H7 (cell line): ENCODE measurements around the gene GPC5. TPM values are rescaled to one million over a fixed set of nuclear protein-coding genes. Genes with fewer than 3 reads are reported as not detected.

Source experiments
- DNase-seq: peaks from one replicate; pipeline ENCODE4 v3.0.0; 2012
- H3K27me3 ChIP-seq: 2 replicates; pipeline ENCODE4 v1.6.0; 2011; ENCODE audit warnings: mild to moderate bottlenecking, low read length; ENCODE audit not compliant: control insufficient read depth, insufficient read depth
- H3K36me3 ChIP-seq: replicated peaks from 2 replicates; pipeline ENCODE4 v1.5.1; 2011; ENCODE audit warnings: low read length; ENCODE audit not compliant: control insufficient read depth, insufficient read depth
- H3K4me3 ChIP-seq: 2 replicates; pipeline ENCODE4 v1.5.1; 2011; ENCODE audit warnings: low read depth, mild to moderate bottlenecking, control low read depth, low read length, moderate library complexity; ENCODE audit not compliant: insufficient read depth
- total RNA-seq: library from RNA; depleted of rRNA; stranded (reverse); fragments of >200 nt; shearing (Covaris generic); gene quantifications from 2 replicates; pipeline ENCODE4 v1.2.3, GENCODE V29; 2014

Gene GPC5
- total RNA-seq, 1 experiment from 2014 or later = 0.07 TPM

GRCh38 chr13:91594061-91594460 lies 195.6 kb downstream of the GPC5 start:
- no peak overlapping the region for H3K4me3 ChIP-seq
- no peak for DNase-seq
- H3K36me3 ChIP-seq = no peaks in the 10 kb centered on the region
- no peaks in the 10 kb centered on the region for H3K27me3 ChIP-seq

- Histone ChIP-seq H3K36me3 (no peaks in the 10 kb centered on the region), H3K4me3 (no peak overlapping the region), H3K27me3 (no peaks in the 10 kb centered on the region)
- no peak for DNase-seq
Observed at GRCh38 chr13:91595677-91596076, 197.3 kb downstream of the GPC5 start.

DNA sequence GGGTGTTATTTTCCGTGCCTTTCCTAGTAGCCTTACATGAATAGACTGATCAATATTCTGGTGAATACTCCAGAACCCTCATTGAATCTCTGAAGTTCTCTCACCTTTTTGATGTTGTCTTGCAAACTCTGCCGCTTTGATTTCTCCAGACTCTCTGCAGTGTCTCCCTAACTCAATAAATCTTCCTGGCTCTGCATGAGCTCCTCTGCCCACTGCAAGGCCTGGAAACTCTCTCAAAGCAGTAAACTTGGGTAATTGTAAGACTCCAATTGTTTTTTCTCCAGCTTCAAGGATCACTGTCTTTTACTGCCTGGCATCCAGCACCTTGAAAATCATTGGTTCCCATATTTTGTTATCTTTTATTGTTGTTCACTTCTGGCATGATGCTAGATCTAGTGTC lies 198.4 kb downstream of the GPC5 start:
- no peak for DNase-seq

DNA sequence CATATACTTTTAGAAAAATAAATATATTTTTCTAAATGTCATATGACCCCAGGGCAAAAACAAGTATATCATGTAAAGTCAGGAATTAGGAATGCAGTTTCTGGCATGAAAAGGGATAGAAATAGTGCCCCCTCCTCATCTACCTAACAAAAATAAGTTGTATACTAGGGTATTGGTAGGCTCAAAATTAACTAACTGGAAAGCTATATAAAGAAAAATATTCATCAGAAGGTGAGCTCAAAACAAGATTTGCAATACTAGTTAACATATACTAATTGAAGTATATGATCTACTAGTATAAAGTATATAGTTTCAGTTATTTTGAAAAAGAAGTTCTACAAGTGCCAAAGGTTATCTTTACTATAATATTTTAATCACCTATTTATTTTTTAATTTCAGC lies 200.2 kb downstream of the GPC5 start:
- no peak for DNase-seq
- no peak overlapping the region for H3K4me3 ChIP-seq
- H3K36me3 ChIP-seq = no peaks in the 10 kb centered on the region
- H3K27me3 ChIP-seq = no peaks in the 10 kb centered on the region

More for the DNA sequence above, 198.4 kb downstream of the GPC5 start:
- no peak overlapping the region for H3K4me3 ChIP-seq
- H3K36me3 ChIP-seq = no peaks in the 10 kb centered on the region
- no peaks in the 10 kb centered on the region for H3K27me3 ChIP-seq

GRCh38 chr13:91601273-91601672 lies 202.9 kb downstream of the GPC5 start:
- no peaks in the 10 kb centered on the region for H3K36me3 ChIP-seq
- no peak for DNase-seq

GRCh38 chr13:91601807-91602206 lies 203.4 kb downstream of the GPC5 start:
- no peak overlapping the region for H3K4me3 ChIP-seq
- no peaks in the 10 kb centered on the region for H3K27me3 ChIP-seq
- DNase-seq = no peak
- H3K36me3 ChIP-seq = no peaks in the 10 kb centered on the region

More at GRCh38 chr13:91601273-91601672, 202.9 kb downstream of the GPC5 start:
- no peaks in the 10 kb centered on the region for H3K27me3 ChIP-seq
- no peak overlapping the region for H3K4me3 ChIP-seq

- H3K36me3 ChIP-seq = no peaks in the 10 kb centered on the region
- no peak for DNase-seq
Observed at GRCh38 chr13:91609353-91609752, 210.9 kb downstream of the GPC5 start.

DNA sequence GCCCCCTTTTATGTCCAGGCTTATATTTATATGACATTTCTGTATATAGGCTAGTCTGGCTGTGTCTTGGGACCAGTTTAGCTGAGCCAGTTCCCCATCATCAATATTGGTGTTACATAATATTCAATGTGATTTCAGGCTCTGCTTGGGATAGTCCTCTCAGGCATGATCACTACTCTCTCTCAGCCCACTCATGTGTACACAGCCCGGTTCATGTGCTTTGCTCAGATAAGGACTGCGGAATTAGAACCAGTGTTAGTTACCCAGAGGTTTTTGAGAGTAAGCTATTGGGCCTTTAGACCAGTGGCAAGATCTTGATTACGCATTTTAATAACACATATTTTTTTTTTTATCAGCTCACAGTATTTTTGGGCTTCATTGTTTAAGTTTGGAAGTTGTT lies 219.9 kb downstream of the GPC5 start:
- H3K36me3 ChIP-seq = no peaks in the 10 kb centered on the region
- DNase-seq = no peak
- no peaks in the 10 kb centered on the region for H3K27me3 ChIP-seq
- no peak overlapping the region for H3K4me3 ChIP-seq

More at GRCh38 chr13:91609353-91609752, 210.9 kb downstream of the GPC5 start:
- Histone ChIP-seq H3K27me3 (no peaks in the 10 kb centered on the region), H3K4me3 (no peak overlapping the region)

DNA sequence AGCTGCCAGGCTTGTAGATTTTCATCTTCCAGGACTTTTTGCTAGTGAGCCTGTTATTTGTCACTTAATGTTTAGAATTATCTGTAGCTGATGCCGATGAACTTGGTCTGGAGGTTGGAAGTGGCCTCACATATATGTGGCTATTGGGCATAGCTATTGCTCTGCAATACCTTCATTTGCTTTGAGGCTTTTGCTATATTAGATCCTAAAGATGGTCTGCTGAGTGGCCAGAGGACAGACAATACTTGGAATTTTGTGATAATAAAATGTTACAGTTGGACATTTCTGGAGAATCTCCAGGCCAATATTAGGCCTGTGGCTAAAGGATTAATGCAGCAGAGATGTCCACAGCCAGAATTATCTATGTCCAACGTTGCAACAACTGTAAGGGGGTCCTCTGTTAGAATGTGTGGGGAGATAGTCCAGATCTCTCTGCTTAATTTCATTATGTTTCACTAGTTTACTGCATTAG lies 222.3 kb downstream of the GPC5 start:
- Histone ChIP-seq H3K4me3 (no peak overlapping the region), H3K27me3 (no peaks in the 10 kb centered on the region), H3K36me3 (no peaks in the 10 kb centered on the region)
- no peak for DNase-seq

DNA sequence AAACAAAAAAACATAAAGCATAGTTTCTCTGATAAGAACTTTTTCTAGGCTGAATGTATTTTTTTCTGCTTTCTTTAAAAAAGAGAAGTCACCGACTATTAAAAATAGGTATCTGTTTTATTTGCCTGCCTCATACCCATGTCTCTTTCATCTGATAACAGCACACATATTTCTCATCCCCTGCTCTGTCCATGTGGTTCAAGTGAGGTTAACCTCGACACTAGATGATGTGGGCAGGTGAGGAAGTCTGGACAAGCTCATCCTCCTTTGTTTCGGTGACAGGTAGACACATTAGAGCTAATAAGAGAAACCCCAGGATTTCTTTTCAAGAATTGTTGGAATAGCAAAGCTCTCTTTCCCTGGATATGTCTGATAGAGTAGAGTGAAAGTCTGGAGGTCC lies 222.7 kb downstream of the GPC5 start:
- H3K36me3 ChIP-seq = no peaks in the 10 kb centered on the region
- no peak overlapping the region for H3K4me3 ChIP-seq
- no peaks in the 10 kb centered on the region for H3K27me3 ChIP-seq
- no peak for DNase-seq

- no peaks in the 10 kb centered on the region for H3K27me3 ChIP-seq
- H3K4me3 ChIP-seq = no peak overlapping the region
- no peaks in the 10 kb centered on the region for H3K36me3 ChIP-seq
- DNase-seq = no peak
Observed at GRCh38 chr13:91621963-91622362, 223.5 kb downstream of the GPC5 start.

- no peaks in the 10 kb centered on the region for H3K36me3 ChIP-seq
- no peak overlapping the region for H3K4me3 ChIP-seq
- DNase-seq = peak; percentile 4
- H3K27me3 ChIP-seq = no peaks in the 10 kb centered on the region
Observed at GRCh38 chr13:91622778-91623550, 224.5 kb downstream of the GPC5 start.

DNA sequence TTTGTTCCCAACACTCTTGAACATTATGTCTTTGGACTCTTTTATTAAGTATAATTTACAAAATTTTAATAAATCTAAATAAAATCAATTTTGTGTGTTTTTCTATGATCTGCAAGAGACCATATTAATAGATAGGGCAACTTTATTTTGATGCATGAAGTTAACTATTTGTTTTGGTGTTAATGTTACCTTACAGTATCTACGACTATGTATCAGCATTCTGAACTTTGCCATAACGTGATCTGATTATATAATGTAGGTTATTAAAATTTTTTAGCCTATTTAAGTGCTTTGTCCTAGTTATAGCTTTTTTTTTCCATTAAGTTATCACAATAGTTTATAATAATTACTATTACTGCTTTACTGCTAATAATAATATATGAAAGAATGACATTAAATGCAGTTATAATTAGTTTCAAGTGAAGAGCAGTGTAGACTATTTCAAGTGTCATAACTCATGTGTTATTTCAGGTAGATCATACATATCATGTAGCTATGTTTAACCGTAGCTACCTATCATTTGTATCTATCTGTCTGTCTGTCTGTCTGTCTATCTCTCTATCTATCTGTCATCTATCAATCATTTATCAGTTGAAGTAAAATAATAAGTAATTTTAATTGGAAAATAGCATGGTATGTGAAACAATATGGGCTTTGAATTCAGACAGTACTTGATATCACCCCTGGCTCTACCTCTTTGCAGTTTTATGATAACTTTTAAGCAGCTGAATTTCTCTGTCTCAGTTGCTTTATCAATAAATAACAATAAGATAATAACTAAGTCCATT lies 229.7 kb downstream of the GPC5 start:
- no peaks in the 10 kb centered on the region for H3K36me3 ChIP-seq
- no peaks in the 10 kb centered on the region for H3K27me3 ChIP-seq
- no peak overlapping the region for H3K4me3 ChIP-seq
- DNase-seq = no peak

DNA sequence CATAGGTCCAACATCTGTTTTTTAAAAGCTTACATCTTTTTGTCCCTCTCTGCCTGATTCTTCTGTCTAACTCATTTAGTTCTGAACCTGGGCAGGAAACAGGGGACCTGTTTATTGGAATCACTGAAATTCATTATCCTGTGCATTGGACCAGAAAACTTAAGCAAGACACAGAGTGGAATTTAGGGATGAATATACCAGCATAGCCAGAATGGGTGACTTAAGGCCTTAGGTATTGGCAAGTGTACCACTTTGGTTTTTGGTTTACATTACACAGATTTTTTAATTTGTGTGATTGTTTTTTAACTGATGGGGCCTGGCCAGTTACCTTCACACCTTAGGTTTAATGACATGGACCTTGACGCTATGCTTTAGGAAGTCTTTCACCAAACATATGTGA lies 232.5 kb downstream of the GPC5 start:
- Histone ChIP-seq H3K27me3 (no peaks in the 10 kb centered on the region), H3K4me3 (no peak overlapping the region), H3K36me3 (no peaks in the 10 kb centered on the region)
- DNase-seq = no peak

- Histone ChIP-seq H3K27me3 (no peaks in the 10 kb centered on the region), H3K36me3 (no peaks in the 10 kb centered on the region), H3K4me3 (no peak overlapping the region)
- no peak for DNase-seq
Observed at GRCh38 chr13:91632086-91632485, 233.7 kb downstream of the GPC5 start.
